EL (cell line): ENCODE measurements around the gene SDK1.

Experiments used
- DNase-seq: peaks from one replicate; pipeline ENCODE4 v3.0.0-alpha.2; 2016

The SDK1 gene

DNA sequence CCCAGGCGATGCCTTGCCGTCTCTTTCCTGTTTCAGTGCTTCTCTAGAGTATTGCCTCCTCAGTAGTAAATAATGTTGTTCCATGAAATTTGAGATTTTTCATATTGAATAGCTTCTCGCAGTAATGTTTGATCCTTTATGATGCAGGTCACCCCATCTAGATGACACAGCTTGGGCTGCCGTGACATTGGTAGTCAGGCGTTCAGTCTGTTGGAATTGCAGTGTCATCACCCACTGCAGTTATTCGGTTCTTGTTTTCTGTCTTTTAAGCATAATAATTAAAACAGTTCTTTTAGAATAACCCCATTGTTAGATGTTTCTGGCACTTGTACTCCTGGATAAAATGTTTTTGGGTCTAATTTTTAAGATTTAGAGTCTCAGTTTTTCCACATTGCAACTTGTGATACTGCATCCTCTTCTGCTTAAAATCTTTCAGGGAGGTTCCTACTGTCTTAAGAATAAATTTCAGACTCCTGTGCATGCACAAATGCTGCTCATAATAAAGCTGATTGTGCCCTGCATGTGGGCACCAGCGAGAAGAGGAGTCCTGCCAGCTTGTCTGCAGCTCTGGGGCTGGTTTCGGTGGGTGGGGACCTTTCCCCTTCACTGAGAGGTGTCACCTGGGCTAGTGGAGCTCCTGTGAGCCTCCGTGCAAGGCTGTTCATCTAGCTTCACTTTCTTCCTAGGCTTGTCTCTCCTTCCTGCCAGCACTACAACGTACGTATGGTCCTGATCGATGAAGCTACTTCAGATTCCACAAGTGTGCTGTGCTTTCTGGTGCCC lies 44.8 kb downstream of the SDK1 start:
- no peak for DNase-seq

DNA sequence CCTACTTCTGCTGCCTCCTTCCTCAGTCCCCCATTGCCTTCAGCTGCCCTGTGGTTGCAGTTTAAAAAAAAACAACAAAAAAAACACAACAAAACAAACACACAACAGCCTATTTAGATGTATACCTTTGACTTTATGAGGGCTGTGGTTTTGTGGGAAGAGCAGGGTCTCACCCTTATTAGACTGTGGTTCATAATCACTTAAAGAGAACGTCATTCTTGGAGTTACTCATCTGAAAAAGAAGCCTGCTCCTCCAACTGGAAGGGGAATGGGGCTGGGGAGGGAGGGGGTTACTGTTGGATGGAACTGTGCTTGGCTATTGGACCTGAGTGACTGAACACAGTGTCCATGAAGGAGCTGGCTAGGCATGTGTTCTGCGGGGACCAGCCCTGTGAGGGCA lies 48.1 kb downstream of the SDK1 start:
- DNase-seq = no peak

DNA sequence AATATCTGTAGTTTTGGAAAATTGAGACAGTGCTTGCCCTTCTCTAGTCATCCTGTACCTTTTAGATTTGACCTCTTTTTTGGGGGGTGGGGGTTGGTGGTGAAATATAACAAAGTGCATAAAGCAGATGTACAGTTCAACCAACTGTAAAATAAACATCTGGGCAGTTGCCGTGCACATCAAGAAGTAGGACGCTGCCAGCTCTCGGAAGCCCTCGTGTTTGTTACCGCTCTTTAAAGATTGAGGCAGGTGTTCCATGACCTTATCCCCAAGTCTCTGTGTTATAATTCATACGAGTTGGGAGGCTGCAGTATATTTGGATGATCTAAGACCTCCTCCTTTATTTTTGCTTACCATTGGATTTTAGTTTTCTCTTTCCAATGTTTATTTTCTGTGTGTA lies 55.1 kb downstream of the SDK1 start:
- no peak for DNase-seq

DNA sequence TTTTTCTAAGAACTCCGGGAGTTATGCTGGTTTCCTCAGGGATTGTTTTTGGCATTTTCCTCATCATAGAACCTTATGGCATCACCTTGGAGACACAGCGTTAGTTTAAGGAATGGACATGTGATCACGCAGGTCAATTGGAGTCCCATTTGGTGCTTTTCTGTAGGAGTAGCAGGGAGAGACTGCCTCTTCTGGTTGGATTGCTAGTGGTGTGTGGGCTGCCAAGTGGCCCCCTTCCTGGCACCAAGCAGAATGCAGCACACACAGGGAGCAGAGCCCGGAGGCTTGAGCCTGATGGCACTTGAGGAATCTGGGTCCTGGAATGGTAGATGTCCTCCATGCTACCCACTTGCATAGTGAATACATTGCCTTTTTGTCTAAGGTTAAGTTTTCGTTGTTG lies 57.9 kb downstream of the SDK1 start:
- DNase-seq = no peak

DNA sequence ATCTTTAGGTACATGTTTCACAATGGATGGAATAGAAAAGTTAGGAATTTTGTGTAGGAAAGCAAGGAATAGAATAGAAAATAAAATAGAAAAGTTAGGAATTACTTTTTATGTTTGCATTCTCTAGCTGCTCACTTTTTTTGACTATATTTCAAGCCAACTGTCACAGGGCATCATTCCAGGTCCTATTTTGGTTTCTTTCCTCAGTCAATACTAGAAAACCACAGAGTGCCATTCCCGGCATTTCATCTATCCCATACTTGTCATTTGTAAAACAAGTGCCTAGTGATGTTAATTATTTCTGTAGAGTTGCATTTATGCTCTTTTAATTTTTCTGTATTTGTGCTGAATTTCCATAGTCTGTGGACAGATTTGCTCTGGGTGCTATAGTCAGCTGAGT lies 66.2 kb downstream of the SDK1 start:
- no peak for DNase-seq

DNA sequence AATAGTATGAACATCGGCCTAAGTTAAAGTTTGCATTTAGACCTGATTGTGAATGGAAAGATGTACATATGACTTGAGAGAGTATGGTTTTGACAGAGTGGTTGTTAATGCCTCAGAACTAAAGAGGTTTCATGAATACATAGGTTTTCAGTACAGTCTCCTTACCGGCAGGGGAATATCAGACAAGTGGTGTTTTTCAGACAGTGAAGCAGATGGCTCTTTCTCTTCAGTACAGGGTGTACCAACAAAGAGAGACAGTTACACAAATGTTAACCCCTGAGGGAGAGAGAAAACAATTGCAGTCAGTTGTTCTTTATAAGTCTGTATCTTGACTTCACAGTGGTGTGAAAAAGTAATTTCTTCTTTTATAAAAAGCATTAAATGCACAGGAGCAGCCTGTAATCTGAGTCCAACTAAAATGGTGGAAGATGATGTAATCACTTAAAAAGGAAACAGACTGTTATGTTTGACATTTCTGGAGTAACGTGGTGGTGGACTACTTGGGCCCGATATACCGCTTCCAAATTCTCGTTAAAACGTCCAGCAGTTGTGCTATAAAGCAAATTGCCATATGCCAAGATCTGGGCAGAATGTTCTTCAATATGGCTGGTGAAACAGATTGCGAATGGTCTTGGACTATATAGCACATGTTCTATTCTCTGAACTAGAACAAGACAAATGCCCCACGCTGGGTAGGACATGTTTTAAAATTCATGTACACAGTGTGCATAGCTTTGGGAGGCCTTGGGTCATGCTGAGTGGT lies 69.2 kb downstream of the SDK1 start:
- DNase-seq = no peak

DNA sequence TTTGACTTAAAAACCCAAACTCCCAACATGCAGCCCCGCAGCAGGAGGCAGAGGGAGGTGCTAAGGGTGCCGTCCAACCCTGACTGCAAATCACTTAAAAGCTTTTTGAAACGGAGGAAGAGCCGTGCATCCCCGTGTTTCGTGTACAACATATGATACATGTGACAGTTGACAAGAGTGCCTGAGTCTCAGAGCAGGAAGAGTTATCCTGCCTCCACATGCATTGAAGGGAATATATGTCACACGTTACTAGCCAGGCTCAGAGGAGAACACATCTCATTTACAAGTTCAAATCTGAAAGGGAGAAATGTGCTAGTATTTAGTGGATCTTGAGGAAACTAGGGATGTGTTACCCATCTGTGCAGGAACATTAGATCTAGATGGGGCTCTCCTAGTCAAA lies 69.9 kb downstream of the SDK1 start:
- DNase-seq = no peak

DNA sequence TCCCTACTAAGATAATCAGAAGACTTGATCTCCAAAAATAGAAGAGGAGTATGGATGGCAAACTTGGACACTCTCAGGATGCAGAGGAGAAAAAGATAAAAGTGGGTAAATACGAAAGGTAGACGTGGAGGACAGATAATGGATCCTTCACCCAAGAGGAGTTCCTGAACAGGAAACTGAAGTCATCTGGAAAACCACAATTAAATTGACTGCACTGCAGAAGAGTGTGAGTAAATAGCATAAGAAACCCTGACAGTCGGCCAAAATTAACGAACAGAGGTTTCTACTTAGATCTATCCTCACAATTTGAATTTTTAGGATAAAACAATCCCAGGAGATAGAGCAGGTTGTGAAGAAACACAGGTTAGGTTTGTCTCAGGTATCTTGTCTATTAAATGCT lies 70.5 kb downstream of the SDK1 start:
- DNase-seq = no peak

DNA sequence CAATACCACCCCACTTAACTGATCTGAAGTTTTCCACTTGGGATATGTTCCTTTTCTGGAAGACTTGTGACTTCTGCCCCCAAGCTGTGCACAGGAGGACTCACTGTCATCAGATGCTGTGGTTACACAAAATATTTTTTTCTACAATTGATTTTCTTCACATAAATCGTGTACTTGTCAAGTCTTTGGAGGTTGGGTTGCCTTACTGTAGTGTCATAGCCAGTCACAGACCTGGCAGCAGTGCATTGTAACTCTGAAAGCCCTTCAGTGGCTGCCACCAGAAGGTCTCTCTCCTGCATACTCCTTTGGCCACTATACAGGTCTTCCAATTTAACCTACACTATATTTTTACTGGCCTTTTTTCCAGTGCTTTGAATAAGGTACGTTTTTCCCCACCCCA lies 73.2 kb downstream of the SDK1 start:
- DNase-seq = no peak

DNA sequence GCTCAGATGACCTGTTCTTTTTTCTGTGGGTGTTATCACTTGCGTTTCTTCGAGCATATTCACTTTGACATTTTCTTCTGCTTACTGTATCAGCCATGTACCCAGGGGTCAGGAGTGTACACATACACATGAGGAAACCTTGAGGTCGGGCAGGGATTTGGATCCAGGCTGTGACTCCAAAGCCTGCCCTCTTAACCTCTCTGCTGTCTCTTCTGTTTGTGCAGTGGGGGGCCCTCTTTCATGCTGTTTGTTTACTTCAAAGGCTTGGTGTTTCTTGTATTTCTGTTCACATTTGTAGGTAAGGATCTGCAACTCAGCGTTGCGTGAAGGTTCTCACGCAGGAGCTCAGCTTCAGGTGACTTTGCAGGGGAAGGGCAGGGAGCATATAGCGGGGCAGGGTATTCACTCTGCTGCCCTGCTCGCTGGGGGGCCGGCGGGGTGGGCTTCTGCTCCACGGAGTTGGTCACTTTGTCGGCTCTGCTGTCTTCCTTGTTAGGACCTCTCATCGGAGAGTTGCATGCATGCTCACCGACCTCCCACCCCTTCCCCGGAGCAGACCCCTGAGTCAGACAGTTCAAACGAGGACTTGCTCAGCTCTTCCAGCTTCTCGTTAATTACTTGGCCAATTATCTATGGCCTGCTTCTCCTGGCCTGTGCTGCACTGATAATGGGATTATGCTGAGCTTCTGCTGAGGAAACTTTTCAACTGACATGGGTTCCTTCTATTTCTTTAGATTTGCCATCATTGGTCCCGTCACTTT lies 77.5 kb downstream of the SDK1 start:
- no peak for DNase-seq

DNA sequence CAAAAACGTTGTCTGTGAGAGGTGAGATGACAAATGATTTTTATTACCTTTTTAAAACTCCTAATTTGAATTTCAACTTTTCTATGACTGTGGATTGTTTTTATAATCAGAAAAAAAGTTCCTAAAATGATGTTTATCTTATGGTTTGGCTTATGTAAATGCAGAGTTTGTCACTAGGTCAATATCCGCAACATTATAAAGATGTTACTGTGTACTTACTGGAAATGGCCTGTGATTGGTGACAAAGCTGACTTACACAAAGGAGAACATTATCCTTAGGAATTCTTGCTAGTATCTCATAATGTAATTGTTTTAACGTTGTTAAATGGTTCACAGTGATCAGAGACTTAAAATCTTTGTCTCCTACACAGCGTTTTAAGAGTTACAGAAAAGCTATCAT lies 79.0 kb downstream of the SDK1 start:
- DNase-seq = no peak

DNA sequence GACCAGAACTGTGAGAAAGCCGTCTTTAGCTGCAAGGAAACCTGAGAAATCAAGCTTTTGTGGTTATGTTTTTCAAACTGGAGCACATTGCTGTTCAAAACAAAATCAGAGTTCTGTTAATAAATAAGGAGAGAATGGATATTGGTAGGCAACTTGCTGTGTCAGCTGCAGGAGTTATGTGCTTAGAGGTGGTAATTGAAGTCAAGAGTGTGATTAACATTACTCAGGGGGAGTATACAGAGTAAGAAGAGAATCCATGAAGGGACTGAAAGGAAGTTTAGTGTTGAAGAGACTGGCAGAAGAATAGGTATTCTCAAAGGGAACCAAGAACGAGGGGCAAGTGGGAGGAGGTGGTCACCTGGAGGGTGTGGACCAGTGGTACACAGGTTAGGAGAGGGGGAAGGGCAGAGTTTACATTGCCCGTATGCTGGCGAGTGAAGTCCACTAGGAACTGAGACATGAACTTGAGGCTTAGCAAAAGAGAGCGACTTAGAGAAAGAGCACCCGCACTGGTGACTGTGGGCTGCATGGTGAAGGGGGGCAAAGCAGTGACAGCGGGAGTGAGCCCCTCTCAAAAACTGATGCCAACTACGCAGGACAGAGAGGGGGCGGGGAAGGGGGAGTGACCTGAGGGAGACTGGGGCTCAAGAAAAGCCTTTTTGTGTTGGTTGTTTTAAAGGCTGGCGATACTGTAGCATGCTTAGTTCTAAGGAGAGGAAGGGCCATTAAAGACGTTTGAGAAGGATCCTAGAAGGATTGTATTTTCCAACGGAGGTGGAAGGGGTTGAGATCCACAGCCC lies 80.0 kb downstream of the SDK1 start:
- no peak for DNase-seq

DNA sequence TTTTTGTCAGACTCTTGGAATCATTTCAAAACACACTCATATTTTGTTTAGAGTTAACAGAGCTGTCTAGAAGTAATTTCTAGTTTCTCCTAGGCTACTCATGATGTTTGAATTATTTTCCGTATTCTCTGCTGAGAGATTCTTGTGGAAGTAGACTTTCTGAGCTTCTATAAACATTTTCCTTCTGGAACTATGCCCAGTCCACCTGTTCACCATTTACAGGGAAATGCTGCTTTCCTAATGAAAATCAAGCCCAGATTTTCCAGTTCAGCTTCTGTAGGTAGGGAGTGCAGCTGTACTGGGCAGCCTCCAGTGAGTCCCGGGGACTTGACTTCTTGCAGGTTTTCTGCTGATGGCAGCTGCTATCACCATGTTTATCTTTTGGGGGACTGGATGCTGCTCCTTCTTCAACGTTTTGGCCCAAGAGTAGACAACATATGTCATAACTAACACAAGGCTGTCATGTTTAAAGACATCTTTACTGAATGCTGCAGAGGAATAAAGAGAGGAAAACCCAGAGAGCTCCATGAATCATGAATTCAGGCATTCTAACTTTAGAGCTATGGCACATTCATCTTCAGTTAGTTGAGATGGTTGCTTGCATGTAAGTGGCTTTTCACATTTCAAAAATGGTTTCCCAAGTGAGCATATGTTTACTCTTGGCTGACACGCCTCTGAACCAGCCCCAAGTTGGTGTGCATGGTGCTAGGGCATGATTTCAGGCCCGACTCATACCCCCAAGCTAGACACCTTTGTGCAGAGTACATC lies 85.6 kb downstream of the SDK1 start:
- no peak for DNase-seq

DNA sequence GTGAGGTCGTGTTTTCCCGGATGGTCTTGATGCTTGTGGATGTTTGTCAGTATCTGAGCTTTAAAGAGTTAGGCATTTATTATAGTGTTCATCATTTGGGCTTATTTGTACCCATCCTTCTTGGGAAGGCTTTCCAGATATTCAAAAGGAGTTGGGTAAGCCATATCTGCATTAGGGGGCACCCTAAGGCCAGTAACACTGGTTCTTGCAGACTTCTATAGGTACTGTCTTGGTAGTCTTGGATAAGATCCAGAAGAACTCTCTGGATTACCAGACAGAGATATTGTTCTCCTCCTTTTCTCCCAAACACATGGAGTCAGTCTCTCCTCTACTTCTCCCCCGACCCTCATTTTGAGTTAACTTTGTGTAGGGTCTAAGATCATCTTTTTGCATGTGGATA lies 92.8 kb downstream of the SDK1 start:
- DNase-seq = no peak

DNA sequence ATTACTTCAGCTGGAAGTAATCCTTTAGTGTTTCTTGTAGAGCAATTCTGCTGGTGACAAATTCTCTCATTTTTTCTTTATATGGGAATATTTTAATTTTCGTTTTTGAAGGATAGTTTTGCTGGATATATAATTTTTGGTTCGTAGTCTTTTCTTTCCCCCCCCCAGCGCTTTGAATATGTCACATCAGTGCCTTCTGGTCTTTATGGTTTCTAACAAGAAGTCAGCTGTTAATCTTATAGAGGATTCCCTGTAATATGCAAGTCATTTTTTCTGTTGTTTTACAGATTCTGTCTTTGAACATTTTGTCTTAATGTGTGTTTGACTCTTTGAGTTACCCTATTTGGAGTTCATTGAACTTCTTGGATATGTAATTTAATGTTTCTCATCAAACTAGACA lies 96.3 kb downstream of the SDK1 start:
- DNase-seq = no peak

DNA sequence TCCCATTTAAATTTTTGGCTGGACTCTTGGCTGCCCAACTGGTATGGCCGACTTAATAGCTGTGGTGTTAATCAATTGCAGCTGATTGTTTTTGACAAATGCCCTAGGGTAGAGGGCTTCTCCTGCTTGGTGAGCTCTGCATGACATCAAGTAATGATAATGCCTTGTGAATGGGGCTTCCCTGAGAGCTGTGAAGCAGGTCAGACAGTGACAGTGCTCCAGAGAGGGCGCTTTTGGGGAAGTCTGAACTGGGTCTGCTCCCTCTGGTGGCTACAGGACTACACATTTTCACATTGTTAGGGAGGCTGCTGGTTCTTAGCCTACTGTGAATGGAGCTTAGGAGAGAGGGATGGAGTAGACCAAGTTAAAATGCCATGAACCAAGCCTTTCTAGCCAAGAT lies 98.8 kb downstream of the SDK1 start:
- DNase-seq = no peak

DNA sequence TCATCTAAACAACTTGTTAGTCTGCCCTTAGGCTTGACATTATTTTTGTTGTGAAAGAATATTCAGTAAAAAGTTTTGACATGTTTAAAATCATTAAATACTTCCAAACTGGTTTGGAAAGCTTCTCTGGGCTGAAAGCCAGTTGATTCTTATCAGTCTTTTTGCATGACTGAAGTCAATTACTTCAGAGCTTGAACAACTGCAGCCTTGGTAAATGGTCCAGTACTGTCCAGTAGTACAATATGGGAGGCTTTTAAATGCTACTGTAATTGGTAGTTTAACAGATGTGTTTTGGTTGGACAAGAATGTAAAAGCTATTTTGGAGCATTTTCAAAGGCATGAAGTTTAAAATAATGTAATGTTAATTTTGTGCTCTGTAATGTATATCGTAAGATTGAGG lies 103.4 kb downstream of the SDK1 start:
- no peak for DNase-seq

DNA sequence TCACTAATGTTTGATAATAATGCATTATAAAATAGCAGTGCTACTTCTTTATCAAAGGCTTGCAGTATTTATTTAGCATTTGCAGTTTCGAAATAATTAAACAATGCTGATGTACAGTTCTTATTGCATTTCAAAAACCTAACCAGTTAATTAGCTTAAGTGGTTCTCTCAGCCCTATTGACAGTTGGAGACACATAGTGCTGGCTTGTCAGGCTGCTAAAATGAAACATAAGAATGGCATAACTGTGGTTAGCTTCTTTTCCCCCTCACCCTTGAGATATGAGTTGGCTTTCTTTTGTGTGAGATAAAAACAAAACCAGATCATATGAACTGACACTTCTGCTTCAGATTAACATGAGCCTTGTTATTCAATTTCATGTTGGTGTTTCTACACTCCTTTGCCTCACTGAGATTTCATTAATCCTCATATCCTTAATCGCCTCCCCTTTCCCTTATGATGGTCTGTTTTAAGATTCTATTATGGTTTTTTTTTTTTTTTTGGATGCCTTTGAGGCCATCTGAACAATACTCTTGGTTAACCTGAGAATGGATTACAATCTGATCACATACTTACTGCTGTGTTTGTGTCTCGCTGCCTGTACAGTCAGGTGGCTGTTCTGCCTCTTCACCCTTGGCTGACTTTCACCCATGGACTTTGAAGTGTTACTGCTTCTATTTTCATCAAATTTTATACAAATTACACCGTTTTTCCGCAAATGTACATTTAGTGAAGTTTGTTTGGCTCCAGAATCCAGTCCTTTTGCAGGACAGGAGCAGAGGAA lies 108.0 kb downstream of the SDK1 start:
- DNase-seq = no peak

DNA sequence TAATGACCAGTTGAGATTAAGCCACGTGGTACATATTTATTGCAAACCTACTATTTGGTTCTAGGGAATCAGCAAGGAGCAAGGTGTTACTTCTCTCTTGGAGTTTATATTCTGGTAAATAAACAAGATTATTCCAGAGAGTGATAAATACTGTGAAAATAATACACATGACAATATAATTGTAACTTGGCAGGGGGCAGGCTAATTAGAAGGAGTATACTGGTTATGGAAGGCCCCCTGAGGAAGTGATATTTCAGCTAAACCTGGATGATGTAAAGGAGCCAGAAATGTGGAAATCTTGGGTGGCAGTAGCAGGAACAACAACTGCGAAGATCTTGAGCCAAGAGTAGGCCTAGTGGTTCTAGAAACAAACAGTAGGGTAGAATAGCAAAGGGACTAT lies 111.8 kb downstream of the SDK1 start:
- no peak for DNase-seq

DNA sequence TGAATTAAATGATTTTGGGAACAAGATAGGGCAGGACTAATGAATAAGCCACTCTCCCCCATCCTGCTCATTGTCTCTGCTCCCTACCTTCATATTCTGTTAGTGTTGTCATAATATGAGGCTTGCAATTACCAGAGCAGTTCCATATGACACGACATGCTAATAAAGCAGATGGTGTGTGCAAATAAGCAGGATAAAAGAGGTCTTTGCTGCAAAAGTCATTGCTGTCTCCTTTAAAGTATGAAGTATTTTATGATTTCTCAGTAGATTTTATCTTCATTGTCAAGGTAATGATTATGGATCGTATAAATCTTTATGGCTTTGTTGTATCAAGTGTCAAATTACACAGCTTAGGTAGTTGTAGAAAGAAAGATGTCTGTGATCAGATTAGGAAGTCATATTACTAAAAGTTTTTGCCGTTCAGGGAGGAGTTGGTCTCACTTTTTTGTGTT lies 114.8 kb downstream of the SDK1 start:
- no peak for DNase-seq

DNA sequence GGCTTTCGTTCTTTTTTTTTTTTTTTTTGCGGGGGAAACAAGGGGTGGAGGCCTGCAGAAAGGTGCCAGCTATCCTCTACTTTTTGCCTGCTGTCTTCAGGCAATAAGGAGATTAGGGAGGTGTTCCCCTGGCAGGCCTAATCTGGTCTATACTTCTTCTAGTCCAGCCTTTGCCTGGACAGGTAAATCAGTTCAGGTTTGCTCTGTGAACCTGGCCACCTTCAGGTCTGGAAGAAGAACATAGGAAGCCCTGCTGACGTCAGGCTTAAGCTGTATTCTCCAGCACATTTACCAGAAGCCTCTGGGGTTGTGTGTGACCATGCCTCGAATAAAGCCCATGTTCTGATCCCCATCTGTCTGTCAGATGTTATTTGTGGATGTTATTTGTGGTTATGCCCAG lies 115.4 kb downstream of the SDK1 start:
- DNase-seq = no peak
